ENCODE measurements around the gene ZCCHC3. TPM values are rescaled to one million over a fixed set of nuclear protein-coding genes. Genes with fewer than 3 reads are reported as not detected.

The ZCCHC3 gene
- total and polyA plus RNA-seq, 2 donors (not counting 3 experiments of a cell fraction or from before 2014, with no cell fraction given): 14.8 to 22.0 TPM

GRCh38 chr20:341682-342081 is 44.3 kb downstream of the ZCCHC3 start:
- dilution Hi-C loops (cut with MboI; ENCODE audit: extremely low pct_ligation_motif_present, low sequenced_read_pairs): no loop called here
- H3K4me2 ChIP-seq (ENCODE audit: insufficient read depth, low read length): no peak overlapping the region
- H3K79me2 ChIP-seq (ENCODE audit: control insufficient read depth, insufficient read depth, low read length): no peaks in the 10 kb centered on the region
- FAIRE-seq (peak; percentile 52), DNase-seq (ENCODE audit: low read depth, low spot score) (peak; percentile 62)
- no peak overlapping the region for H2AFZ ChIP-seq (ENCODE audit: low read depth, low read length)
- no peak overlapping the region for H3K27ac ChIP-seq (ENCODE audit: insufficient read depth, low read depth, low read length)
- peaks cover 3% of the 10 kb centered on the region for H3K9me3 ChIP-seq (replicated peaks; ENCODE audit: control insufficient read depth, insufficient read depth, low read length)
- no peaks in the 10 kb centered on the region for H4K20me1 ChIP-seq (replicated peaks; ENCODE audit: control insufficient read depth, extremely low read depth, insufficient read depth, low read length)
- H3K27me3 ChIP-seq (ENCODE audit: control insufficient read depth in 2 of 2, insufficient read depth in 2 of 2, low read length in 2 of 2): no peaks in the 10 kb centered on the region
- TF ChIP-seq MYC (IDR thresholded peaks at IDR 0.05; ENCODE audit: low read depth, low read length): no peak
- TF ChIP-seq GATA2 (IDR thresholded peaks at IDR 0.05; ENCODE audit: insufficient read depth, insufficient read length, low read depth, low read length): no peak
- TF ChIP-seq FOS (IDR thresholded peaks at IDR 0.05; ENCODE audit: borderline replicate concordance, insufficient read depth, low read length): peak; percentile 69
- TF ChIP-seq MAX (IDR thresholded peaks at IDR 0.05; ENCODE audit: insufficient read depth, insufficient read length): peak; percentile 19
- peak; percentile 44 for TF ChIP-seq JUN (IDR thresholded peaks at IDR 0.05; ENCODE audit: borderline replicate concordance, insufficient read depth, insufficient read length, low read depth)
- peak; percentile 27 for TF ChIP-seq POLR2AphosphoS5 (IDR thresholded peaks at IDR 0.05; ENCODE audit: insufficient read depth, low read depth, low read length)
- no peaks in the 10 kb centered on the region for H3K9me1 ChIP-seq (replicated peaks; ENCODE audit: control insufficient read depth, extremely low read depth, insufficient read depth, low read length)
- H3K4me1 ChIP-seq (ENCODE audit: control insufficient read depth, extremely low read depth, insufficient read depth, low read length): peaks cover 4% of the 10 kb centered on the region
- H3K9ac ChIP-seq (replicated peaks; ENCODE audit: extremely low read depth, insufficient read depth, low read length): no peak overlapping the region
- BruUV-seq (replicated peaks): no TSS peak
- no peak overlapping the region for H3K4me3 ChIP-seq (replicated peaks in 1 of 3; ENCODE audit: insufficient read depth in 1 of 3, low read depth in 1 of 3, low read length in 3 of 3)
- ChIA-PET POLR2A (no interaction called here), CTCF (interaction anchor here (2.0 kb wide), 1 partner anchor 11 kb away, joined by 9 read pairs; no protein-coding TSS in a partner anchor)
- H3K36me3 ChIP-seq (ENCODE audit: control insufficient read depth in 2 of 2, extremely low read depth in 1 of 2, insufficient read depth in 2 of 2, low read length in 2 of 2): no peaks in the 10 kb centered on the region
- intact Hi-C loops (cut with micrococcal nuclease): no loop called here

- H3K9me1 ChIP-seq (replicated peaks; ENCODE audit: control insufficient read depth, extremely low read depth, insufficient read depth, low read length): no peaks in the 10 kb centered on the region
- ChIA-PET POLR2A (no interaction called here), CTCF (interaction anchor here (2.0 kb wide), 1 partner anchor 12 kb away, joined by 9 read pairs; no protein-coding TSS in a partner anchor)
- peaks cover 3% of the 10 kb centered on the region for H3K9me3 ChIP-seq (replicated peaks; ENCODE audit: control insufficient read depth, insufficient read depth, low read length)
- H3K27me3 ChIP-seq (ENCODE audit: control insufficient read depth in 2 of 2, insufficient read depth in 2 of 2, low read length in 2 of 2): no peaks in the 10 kb centered on the region
- dilution Hi-C loops (cut with MboI; ENCODE audit: extremely low pct_ligation_motif_present, low sequenced_read_pairs): no loop called here
- no peak overlapping the region for H3K9ac ChIP-seq (replicated peaks; ENCODE audit: extremely low read depth, insufficient read depth, low read length)
- no peak for TF ChIP-seq MYC (IDR thresholded peaks at IDR 0.05; ENCODE audit: low read depth, low read length)
- no peak for TF ChIP-seq FOS (IDR thresholded peaks at IDR 0.05; ENCODE audit: borderline replicate concordance, insufficient read depth, low read length)
- no peak for TF ChIP-seq GATA2 (IDR thresholded peaks at IDR 0.05; ENCODE audit: insufficient read depth, insufficient read length, low read depth, low read length)
- TF ChIP-seq EZH2 (IDR thresholded peaks at IDR 0.05; ENCODE audit: borderline replicate concordance, low read depth, low read length, severe bottlenecking): no peak
- TF ChIP-seq POLR2A (IDR thresholded peaks at IDR 0.05; ENCODE audit: low read depth, low read length): no peak
- TF ChIP-seq MAX (IDR thresholded peaks at IDR 0.05; ENCODE audit: insufficient read depth, insufficient read length): no peak
- no peak for TF ChIP-seq JUN (IDR thresholded peaks at IDR 0.05; ENCODE audit: borderline replicate concordance, insufficient read depth, insufficient read length, low read depth)
- no peak for TF ChIP-seq CTCF (IDR thresholded peaks at IDR 0.05; ENCODE audit: extremely low read depth in 1 of 2, insufficient read depth in 1 of 2, low read depth in 1 of 2, low read length in 2 of 2)
- no peak for TF ChIP-seq POLR2AphosphoS5 (IDR thresholded peaks at IDR 0.05; ENCODE audit: insufficient read depth, low read depth, low read length)
- no peak overlapping the region for H2AFZ ChIP-seq (ENCODE audit: low read depth, low read length)
- H3K4me1 ChIP-seq (ENCODE audit: control insufficient read depth, extremely low read depth, insufficient read depth, low read length): peaks cover 4% of the 10 kb centered on the region
- intact Hi-C loops (cut with micrococcal nuclease): no loop called here
- DNase-seq (ENCODE audit: low read depth, low spot score) (no peak), FAIRE-seq (no peak)
- H3K4me2 ChIP-seq (ENCODE audit: insufficient read depth, low read length): no peak overlapping the region
- H4K20me1 ChIP-seq (replicated peaks; ENCODE audit: control insufficient read depth, extremely low read depth, insufficient read depth, low read length): no peaks in the 10 kb centered on the region
- H3K27ac ChIP-seq (ENCODE audit: insufficient read depth, low read depth, low read length): no peak overlapping the region
- H3K4me3 ChIP-seq (replicated peaks in 1 of 3; ENCODE audit: insufficient read depth in 1 of 3, low read depth in 1 of 3, low read length in 3 of 3): no peak overlapping the region
- no TSS peak for BruUV-seq (replicated peaks)
- H3K36me3 ChIP-seq (ENCODE audit: control insufficient read depth in 2 of 2, extremely low read depth in 1 of 2, insufficient read depth in 2 of 2, low read length in 2 of 2): no peaks in the 10 kb centered on the region
- H3K79me2 ChIP-seq (ENCODE audit: control insufficient read depth, insufficient read depth, low read length): no peaks in the 10 kb centered on the region
Measured at GRCh38 chr20:343107-343506, 45.7 kb downstream of the ZCCHC3 start.

Data from endothelial cell of umbilical vein (primary cell).